Thymus (tissue), 14 donors: ENCODE data around the gene C18orf32. TPM values are rescaled to one million over a fixed set of nuclear protein-coding genes. Genes with fewer than 3 reads are reported as not detected.

Experiments used
- DNase-seq, 9 donors: peaks; one replicate each; pipeline ENCODE4 v3.0.0-alpha.2; 2013; ENCODE audit warnings: low spot score in 9 of 9, low read depth in 6 of 9, missing footprints in 1 of 9
- H3K27ac ChIP-seq, 2 donors: one replicate each; pipeline ENCODE4 v1.5.1; 2013; ENCODE audit warnings: control low read depth in 1 of 2, low read depth in 1 of 2, low read length in 1 of 2, mild to moderate bottlenecking in 1 of 2, moderate library complexity in 1 of 2
- H3K27me3 ChIP-seq, 2 donors: one replicate each; pipeline ENCODE4 v1.5.1; 2013; ENCODE audit warnings: low read length in 1 of 2; ENCODE audit not compliant: control insufficient read depth in 2 of 2, insufficient read depth in 1 of 2
- H3K36me3 ChIP-seq, 2 donors: one replicate each; pipeline ENCODE4 v1.5.1; 2013; ENCODE audit warnings: low read length in 1 of 2, mild to moderate bottlenecking in 1 of 2, moderate library complexity in 1 of 2; ENCODE audit not compliant: control insufficient read depth in 2 of 2, insufficient read depth in 2 of 2
- H3K4me1 ChIP-seq, 2 donors: one replicate each; pipeline ENCODE4 v1.5.1; 2013; ENCODE audit warnings: low read length in 2 of 2; ENCODE audit not compliant: control insufficient read depth in 2 of 2, insufficient read depth in 2 of 2
- H3K4me3 ChIP-seq, 2 donors: one replicate each; pipeline ENCODE4 v1.5.1; 2013; ENCODE audit warnings: low read length in 2 of 2, control low read depth in 1 of 2, mild to moderate bottlenecking in 1 of 2
- H3K9me3 ChIP-seq, 2 donors: one replicate each; pipeline ENCODE4 v1.5.1; 2013; ENCODE audit warnings: low read length in 1 of 2, mild to moderate bottlenecking in 1 of 2; ENCODE audit not compliant: control insufficient read depth in 2 of 2, insufficient read depth in 1 of 2
- WGBS: extraction: QIAGEN DNeasy Blood & Tissue Kit; methylation state at CpG from one replicate; pipeline ENCODE4 v1.1.7; 2013; 5-methylcytosine and 5-hydroxymethylcytosine counted together
- long read RNA-seq, 10 donors: transcript quantifications; one replicate each; lab custom pipeline, GENCODE V29; 2026
- polyA plus RNA-seq: library from polyadenylated mRNA; stranded (reverse); fragments of 200-250 nt; gene quantifications from one replicate; pipeline ENCODE4 v1.2.3, GENCODE V29; 2013
- total RNA-seq: library from RNA; stranded (reverse); fragments of 120-200 nt; gene quantifications from one replicate; pipeline ENCODE4 v1.2.4, GENCODE V29; 2013
- donor health status: healthy.

The C18orf32 gene
- total RNA-seq: 26.6 TPM
- 95.3 TPM for polyA plus RNA-seq
- long read RNA-seq, donor 1, full-length matches to known transcripts: 2 of 2 reads
- long read RNA-seq, donor 1, partial matches to known transcripts: 0 of 2 reads
- long read RNA-seq, donor 1, other reads (novel, unspliced or antisense): 0 of 2 reads
- long read RNA-seq, donor 2, full-length matches to known transcripts: 39 of 39 reads
- long read RNA-seq, donor 2, partial matches to known transcripts: 0 of 39 reads
- long read RNA-seq, donor 2, other reads (novel, unspliced or antisense): 0 of 39 reads
- long read RNA-seq, donor 3, full-length matches to known transcripts: 77 of 99 reads
- long read RNA-seq, donor 3, partial matches to known transcripts: 22 of 99 reads
- long read RNA-seq, donor 3, other reads (novel, unspliced or antisense): 0 of 99 reads
- long read RNA-seq, donor 4, full-length matches to known transcripts: 15 of 15 reads
- long read RNA-seq, donor 4, partial matches to known transcripts: 0 of 15 reads
- long read RNA-seq, donor 4, other reads (novel, unspliced or antisense): 0 of 15 reads
- long read RNA-seq, donor 5, full-length matches to known transcripts: 101 of 124 reads
- long read RNA-seq, donor 5, partial matches to known transcripts: 23 of 124 reads
- long read RNA-seq, donor 5, other reads (novel, unspliced or antisense): 0 of 124 reads
- long read RNA-seq, donor 6, full-length matches to known transcripts: 27 of 27 reads
- long read RNA-seq, donor 6, partial matches to known transcripts: 0 of 27 reads
- long read RNA-seq, donor 6, other reads (novel, unspliced or antisense): 0 of 27 reads
- long read RNA-seq, donor 7, full-length matches to known transcripts: 46 of 46 reads
- long read RNA-seq, donor 7, partial matches to known transcripts: 0 of 46 reads
- long read RNA-seq, donor 7, other reads (novel, unspliced or antisense): 0 of 46 reads
- long read RNA-seq, donor 8, full-length matches to known transcripts: 17 of 17 reads
- long read RNA-seq, donor 8, partial matches to known transcripts: 0 of 17 reads
- long read RNA-seq, donor 8, other reads (novel, unspliced or antisense): 0 of 17 reads
- long read RNA-seq, donor 9, full-length matches to known transcripts: 35 of 35 reads
- long read RNA-seq, donor 9, partial matches to known transcripts: 0 of 35 reads
- long read RNA-seq, donor 9, other reads (novel, unspliced or antisense): 0 of 35 reads
- long read RNA-seq, donor 10, full-length matches to known transcripts: 28 of 28 reads
- long read RNA-seq, donor 10, partial matches to known transcripts: 0 of 28 reads
- long read RNA-seq, donor 10, other reads (novel, unspliced or antisense): 0 of 28 reads

- H3K36me3 ChIP-seq: peaks cover 19 to 52% of the 10 kb centered on the region in 2 donors
- DNase-seq: peak; percentile 80 to 94 (median 85)
- 6% methylated on average over 69 of the region's 69 CpGs for whole genome bisulfite sequencing
- no peaks in the 10 kb centered on the region for H3K27me3 ChIP-seq
- peak within 1 kb of the TSS; percentile 86 to 97 for H3K27ac ChIP-seq
- peak within 1 kb of the TSS; percentile 71 to 78 for H3K4me3 ChIP-seq
- H3K4me1 ChIP-seq: peaks cover 17 to 21% of the 10 kb centered on the region in 2 donors
- H3K9me3 ChIP-seq: no peaks in the 10 kb centered on the region
Observed at GRCh38 chr18:49486953-49487710, at the start of gene C18orf32. C18orf32 (minus strand) TSS chr18:49487234; CDS start chr18:49483748, 3,486 bp downstream.

DNA sequence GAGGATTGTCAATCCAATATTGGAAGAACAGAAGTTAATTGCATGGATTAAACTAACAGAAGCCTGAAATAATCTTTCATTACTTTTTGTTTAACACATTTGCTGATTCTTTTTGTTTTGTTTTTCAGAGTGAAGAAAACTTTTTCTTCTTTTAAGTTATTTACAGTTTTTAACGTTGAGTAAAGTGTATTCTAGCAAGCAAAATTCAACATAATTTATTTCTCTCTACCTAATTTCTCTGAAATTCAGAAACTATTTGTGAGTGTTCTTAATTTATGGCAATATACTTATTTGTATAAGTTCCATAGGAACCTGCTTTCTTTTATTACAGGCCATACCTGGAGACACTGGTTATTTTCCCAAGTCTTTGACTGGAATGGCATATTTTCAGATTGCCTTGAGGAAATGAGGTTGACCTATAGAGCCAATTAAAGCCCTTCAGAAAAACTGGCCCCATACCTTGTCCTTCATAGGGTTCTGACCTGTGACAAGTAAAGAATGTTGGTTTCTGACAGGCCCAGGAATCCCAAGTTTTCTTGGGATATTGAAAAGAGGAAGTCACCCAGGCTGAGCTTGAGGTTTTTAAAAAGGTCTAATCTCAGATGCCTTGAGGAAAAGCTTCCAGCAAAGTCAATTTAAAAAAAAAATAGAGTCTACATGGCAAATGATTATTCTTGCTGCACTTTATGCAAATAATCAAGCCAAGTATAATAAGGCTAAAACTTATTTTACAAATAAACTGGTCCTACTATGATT is 48.0 kb upstream of the C18orf32 start:
- H3K4me3 ChIP-seq: no peak overlapping the region
- H3K36me3 ChIP-seq: no peaks in the 10 kb centered on the region
- H3K9me3 ChIP-seq: no peaks in the 10 kb centered on the region
- no peaks in the 10 kb centered on the region for H3K27me3 ChIP-seq
- no peak for DNase-seq
- no peaks in the 10 kb centered on the region for H3K4me1 ChIP-seq
- WGBS: 95% methylated on average over 1 of the region's 1 CpG
- no peak overlapping the region for H3K27ac ChIP-seq

DNA sequence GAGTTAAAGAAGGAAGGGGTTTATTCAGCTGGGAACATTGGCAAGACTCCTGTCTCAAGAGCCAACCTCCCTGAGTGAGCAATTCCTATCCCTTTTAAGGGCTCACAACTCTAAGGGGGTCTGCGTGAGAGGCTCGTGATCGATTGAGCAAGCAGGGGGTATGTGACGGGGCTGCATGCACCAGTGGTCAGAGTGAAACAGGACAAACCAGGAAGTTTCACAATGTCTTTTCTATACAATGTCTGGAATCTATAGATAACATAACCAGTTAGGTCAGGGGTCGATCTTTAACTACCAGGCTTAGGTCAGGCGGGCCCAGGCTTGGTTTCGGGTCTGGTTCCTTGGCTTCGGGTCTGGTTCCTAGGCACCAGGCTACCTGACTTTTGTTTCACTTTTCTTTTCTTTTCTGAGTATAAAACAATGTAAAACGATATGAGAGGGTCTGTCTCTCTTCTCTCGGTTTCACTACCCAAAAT is 44.7 kb upstream of the C18orf32 start:
- Histone ChIP-seq H3K36me3 (no peaks in the 10 kb centered on the region), H3K9me3 (no peaks in the 10 kb centered on the region), H3K27ac (no peak overlapping the region), H3K27me3 (no peaks in the 10 kb centered on the region), H3K4me3 (no peak overlapping the region), H3K4me1 (no peaks in the 10 kb centered on the region)
- no peak for DNase-seq
- 78% methylated on average over 10 of the region's 10 CpGs for WGBS

GRCh38 chr18:49529596-49529995 is 42.6 kb upstream of the C18orf32 start:
- Histone ChIP-seq H3K36me3 (no peaks in the 10 kb centered on the region), H3K9me3 (no peaks in the 10 kb centered on the region), H3K27ac (no peak overlapping the region), H3K4me1 (no peaks in the 10 kb centered on the region), H3K27me3 (no peaks in the 10 kb centered on the region), H3K4me3 (no peak overlapping the region)
- 80% methylated on average over 3 of the region's 3 CpGs for WGBS
- no peak for DNase-seq

DNA sequence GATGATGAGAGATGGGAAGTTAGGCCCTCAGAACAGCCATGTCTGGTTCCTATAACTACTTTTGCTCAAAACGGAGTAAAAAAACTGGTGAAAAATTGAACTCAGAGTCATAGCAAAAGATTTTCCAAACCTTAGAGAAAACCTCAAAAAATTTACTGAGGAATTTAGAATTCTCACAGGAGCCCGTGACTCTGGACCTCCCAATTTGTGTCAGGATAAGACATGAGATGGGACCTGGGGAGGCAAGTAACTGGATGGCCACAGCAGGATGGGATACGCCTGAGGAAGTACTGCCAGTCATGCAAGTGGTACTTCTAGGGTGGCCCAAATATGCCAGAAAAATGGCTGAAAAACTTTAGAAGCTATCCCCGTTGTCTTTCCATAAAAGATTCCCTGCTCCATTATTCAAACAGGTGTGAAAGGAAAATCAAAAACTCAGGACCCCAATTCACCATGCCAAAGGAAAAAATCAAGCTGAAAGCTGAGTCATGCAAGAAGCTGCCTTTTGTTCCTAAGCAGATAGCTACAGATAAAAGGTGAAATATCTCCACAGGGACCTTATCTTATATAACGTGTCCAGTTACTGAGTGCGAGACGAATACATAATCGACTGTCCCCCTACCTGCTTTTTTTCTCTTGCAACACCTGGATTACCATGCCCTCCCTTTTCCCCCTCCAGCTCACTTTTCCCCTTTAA is 40.7 kb upstream of the C18orf32 start:
- WGBS: 75% methylated on average over 8 of the region's 8 CpGs
- H3K36me3 ChIP-seq: no peaks in the 10 kb centered on the region
- no peak overlapping the region for H3K27ac ChIP-seq
- no peak for DNase-seq
- H3K9me3 ChIP-seq: no peaks in the 10 kb centered on the region
- no peak overlapping the region for H3K4me3 ChIP-seq
- H3K4me1 ChIP-seq: no peaks in the 10 kb centered on the region
- H3K27me3 ChIP-seq: no peaks in the 10 kb centered on the region

DNA sequence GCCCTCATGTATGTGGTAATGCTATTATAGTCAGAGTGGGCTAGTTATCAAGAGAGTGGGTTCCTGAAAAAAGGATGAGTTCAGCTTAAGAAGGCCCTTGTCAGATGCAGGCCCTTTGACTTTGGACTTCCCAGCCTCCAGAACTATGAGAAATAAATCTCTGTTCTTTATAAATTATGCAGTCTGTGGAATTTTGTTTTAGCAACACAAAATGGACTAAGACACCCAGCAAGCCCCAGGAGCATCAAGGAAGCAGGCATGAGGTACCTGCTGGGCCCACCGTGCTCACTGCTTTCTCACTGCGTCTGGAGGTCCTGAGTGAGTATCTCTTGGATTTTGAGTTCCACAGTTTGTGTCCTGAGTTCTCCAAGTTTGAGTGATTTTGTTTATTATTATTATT is 38.9 kb upstream of the C18orf32 start:
- no peak overlapping the region for H3K27ac ChIP-seq
- no peak overlapping the region for H3K4me3 ChIP-seq
- H3K9me3 ChIP-seq: no peaks in the 10 kb centered on the region
- no peaks in the 10 kb centered on the region for H3K27me3 ChIP-seq
- H3K4me1 ChIP-seq: no peaks in the 10 kb centered on the region
- DNase-seq: no peak
- H3K36me3 ChIP-seq: no peaks in the 10 kb centered on the region
- 98% methylated on average over 2 of the region's 2 CpGs for WGBS

DNA sequence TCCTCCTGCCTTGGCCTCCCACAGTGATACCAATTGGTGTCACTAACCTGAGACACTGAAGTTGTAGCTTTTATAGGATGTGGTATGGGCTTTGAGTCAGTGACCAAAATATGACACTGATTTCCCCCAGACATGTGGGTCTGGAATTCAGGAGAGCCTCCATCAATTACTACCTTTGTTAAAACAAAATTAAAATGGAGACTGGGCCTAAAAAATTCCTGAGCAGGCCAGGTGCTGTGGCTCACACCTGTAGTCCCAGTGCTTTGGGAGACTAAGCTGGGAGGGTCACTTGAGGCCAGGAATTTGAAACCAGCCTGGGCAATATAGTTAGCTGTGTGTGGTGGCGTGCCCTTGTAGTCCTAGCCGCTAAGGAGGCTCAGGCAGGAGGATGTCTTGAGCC is 37.9 kb upstream of the C18orf32 start:
- no peaks in the 10 kb centered on the region for H3K9me3 ChIP-seq
- H3K27ac ChIP-seq: no peak overlapping the region
- WGBS: 95% methylated on average over 2 of the region's 2 CpGs
- no peaks in the 10 kb centered on the region for H3K27me3 ChIP-seq
- no peak for DNase-seq
- no peaks in the 10 kb centered on the region for H3K36me3 ChIP-seq
- no peaks in the 10 kb centered on the region for H3K4me1 ChIP-seq
- no peak overlapping the region for H3K4me3 ChIP-seq
